ENCODE results near the gene PIWIL4. TPM values are rescaled to one million over a fixed set of nuclear protein-coding genes. Genes with fewer than 3 reads are reported as not detected.

Gene PIWIL4
- total RNA-seq, 6 experiments from 2014 or later: 0.12 to 0.43 (median 0.28) TPM

DNA sequence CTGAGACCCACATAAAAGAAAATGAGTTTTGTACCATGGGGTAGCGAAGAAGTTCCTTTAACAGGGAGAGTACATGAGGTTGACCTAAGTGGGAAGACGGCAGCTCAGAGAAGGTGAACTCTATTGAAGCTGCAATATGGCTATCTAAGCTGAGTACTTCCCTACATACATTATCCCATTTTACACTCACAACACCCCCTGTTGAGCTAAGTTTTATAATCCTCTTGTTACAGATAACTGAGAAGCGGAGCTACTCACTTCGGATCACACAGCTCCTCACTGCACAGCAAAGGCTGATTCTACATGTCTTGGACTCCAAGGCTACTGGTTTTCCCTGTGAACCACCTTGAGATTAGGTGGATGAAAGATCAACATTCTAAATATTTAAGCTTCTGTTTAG is 8.2 kb upstream of the PIWIL4 start:
- Mint-ChIP-seq H3K27me3 (ENCODE audit: insufficient read depth) (peaks cover 3% of the 10 kb centered on the region; the same call in 1 of the 2 replicates), H3K36me3 (ENCODE audit: low read depth) (no peaks in the 10 kb centered on the region), H3K4me3 (no peak overlapping the region), H3K4me1 (ENCODE audit: low read depth) (peaks cover 62% of the 10 kb centered on the region), H3K27ac (no peak overlapping the region), H3K9me3 (no peaks in the 10 kb centered on the region)
- TF ChIP-seq, protein P1, sequence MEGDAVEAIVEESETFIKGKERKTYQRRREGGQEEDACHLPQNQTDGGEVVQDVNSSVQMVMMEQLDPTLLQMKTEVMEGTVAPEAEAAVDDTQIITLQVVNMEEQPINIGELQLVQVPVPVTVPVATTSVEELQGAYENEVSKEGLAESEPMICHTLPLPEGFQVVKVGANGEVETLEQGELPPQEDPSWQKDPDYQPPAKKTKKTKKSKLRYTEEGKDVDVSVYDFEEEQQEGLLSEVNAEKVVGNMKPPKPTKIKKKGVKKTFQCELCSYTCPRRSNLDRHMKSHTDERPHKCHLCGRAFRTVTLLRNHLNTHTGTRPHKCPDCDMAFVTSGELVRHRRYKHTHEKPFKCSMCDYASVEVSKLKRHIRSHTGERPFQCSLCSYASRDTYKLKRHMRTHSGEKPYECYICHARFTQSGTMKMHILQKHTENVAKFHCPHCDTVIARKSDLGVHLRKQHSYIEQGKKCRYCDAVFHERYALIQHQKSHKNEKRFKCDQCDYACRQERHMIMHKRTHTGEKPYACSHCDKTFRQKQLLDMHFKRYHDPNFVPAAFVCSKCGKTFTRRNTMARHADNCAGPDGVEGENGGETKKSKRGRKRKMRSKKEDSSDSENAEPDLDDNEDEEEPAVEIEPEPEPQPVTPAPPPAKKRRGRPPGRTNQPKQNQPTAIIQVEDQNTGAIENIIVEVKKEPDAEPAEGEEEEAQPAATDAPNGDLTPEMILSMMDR (IDR thresholded peaks at IDR 0.05): no peak
- no peak for DNase-seq

DNA sequence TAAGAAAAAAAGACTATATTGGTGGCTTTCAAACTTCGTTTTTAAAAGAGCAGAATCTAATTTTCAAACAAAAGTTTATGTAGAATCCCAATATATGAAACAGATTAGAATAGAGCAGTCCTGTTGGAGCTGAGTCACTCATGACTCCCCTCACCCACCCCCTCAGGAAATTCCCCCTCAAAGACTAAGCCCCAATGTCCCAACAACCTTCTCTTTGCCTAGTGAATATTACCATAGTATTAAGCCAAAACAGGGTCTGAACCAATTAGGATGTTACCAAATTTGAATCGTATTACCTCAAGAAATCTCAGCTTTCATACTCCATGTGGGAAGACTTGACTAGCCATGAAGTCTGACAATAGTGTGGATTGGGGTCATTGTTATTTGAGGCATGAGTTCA is 7.8 kb upstream of the PIWIL4 start:
- Mint-ChIP-seq H3K27ac (no peak overlapping the region), H3K9me3 (no peaks in the 10 kb centered on the region), H3K27me3 (ENCODE audit: insufficient read depth) (peaks cover 3% of the 10 kb centered on the region; the same call in 1 of the 2 replicates), H3K36me3 (ENCODE audit: low read depth) (no peaks in the 10 kb centered on the region), H3K4me1 (ENCODE audit: low read depth) (peaks cover 66% of the 10 kb centered on the region), H3K4me3 (no peak overlapping the region)
- DNase-seq: no peak
- TF ChIP-seq, protein P1 (IDR thresholded peaks at IDR 0.05): no peak

DNA sequence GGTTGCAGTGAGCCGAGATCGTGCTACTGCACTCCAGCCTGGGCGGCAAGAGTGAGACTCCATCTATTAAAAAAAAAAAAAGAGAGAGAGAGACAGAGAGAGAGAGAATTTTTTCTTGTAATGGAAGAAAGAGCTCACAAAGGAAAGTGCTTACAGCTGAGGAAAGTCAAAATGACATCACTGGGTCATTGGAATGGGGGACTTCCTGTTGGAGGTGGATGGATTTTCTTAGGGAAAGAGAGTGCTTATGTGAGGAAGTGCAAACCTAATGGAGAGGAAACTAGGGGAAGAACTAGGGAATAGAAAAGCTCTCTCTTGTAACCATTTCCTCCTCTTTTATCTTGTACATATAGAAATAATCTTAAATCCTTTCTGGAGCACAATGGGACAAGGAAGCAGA is 6.3 kb upstream of the PIWIL4 start:
- DNase-seq: no peak
- TF ChIP-seq, protein P1 (IDR thresholded peaks at IDR 0.05): no peak
- H3K9me3 Mint-ChIP-seq: no peaks in the 10 kb centered on the region
- H3K4me3 Mint-ChIP-seq: no peak overlapping the region
- H3K4me1 Mint-ChIP-seq (ENCODE audit: low read depth): peaks cover 68% of the 10 kb centered on the region
- H3K36me3 Mint-ChIP-seq (ENCODE audit: low read depth): no peaks in the 10 kb centered on the region
- no peak overlapping the region for H3K27ac Mint-ChIP-seq
- peaks cover 2% of the 10 kb centered on the region; the same call in 1 of the 2 replicates for H3K27me3 Mint-ChIP-seq (ENCODE audit: insufficient read depth)

DNA sequence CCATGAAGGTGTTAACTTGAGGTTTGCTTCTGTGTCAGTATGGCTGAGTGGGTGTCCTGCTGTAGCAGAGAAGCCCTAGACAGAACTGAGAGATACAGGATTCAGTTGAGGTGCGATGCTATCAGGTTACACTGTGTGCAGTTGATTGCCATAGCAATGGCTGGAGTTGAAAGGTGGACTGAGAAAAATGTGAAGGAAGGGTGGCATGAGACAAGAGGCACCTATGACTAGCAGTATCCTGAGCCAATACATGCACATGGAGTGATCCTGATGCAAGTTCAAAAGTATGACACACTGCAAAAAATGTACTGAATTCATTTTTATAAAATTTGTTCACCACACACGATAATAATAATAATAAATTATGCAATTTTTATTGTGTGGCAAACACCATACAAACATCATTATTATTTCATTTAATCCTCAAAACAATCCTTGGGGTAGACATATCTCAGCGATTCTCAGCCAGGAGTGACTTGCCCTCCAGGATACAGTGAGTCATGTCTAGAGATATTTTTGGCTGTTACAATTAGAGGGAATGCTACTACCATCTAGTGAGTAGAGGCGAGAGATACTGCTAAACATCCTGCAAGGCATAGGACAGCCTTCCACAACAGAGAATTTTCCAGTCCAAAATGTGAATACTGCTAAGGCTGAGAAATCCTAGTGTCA is 3.9 kb upstream of the PIWIL4 start:
- Mint-ChIP-seq H3K9me3 (no peaks in the 10 kb centered on the region), H3K27me3 (ENCODE audit: insufficient read depth) (peaks cover 2% of the 10 kb centered on the region; the same call in 1 of the 2 replicates), H3K4me1 (ENCODE audit: low read depth) (peaks cover 48% of the 10 kb centered on the region), H3K36me3 (ENCODE audit: low read depth) (0 out of 2 replicates have a peak, but pooled peaks cover 4% of the 10 kb centered on the region), H3K4me3 (no peak overlapping the region), H3K27ac (peak overlapping the region; percentile 49)
- TF ChIP-seq, protein P1 (IDR thresholded peaks at IDR 0.05): 0 out of 2 replicates have a peak, but pooled peaks have one; percentile 48
- peak; percentile 78 for DNase-seq

DNA sequence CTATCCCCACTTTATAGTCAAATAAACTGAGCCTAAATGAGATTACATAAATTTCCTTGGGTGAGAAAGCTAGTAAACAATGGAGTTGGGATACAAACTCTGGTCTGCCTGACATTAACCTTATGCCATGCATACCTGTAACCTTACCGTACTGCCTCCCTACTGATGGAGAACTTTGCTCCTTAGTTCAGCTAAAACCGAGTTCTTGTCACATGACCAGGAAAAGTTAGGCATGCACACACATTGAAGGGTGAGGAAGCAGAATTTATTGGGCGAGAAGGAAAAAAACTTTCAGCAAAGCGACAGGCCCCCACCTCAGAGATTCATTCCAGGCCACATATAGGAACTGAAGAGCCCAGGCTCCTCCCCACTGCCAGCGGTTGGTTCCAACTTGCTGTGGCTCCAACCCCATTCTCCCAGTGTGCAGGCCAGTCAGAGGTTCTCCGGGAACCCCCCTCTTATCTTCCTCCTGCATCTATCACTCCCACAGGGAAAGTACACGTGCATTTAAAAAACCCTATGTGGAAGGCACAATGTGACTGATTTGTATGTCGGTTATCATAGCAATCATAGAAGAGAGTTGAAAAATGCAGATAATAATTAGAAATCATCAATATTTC is 3.2 kb upstream of the PIWIL4 start:
- TF ChIP-seq, protein P1 (IDR thresholded peaks at IDR 0.05): no peak
- DNase-seq: no peak
- H3K4me3 Mint-ChIP-seq: no peak overlapping the region
- 0 out of 2 replicates have a peak, but pooled peaks cover 4% of the 10 kb centered on the region for H3K36me3 Mint-ChIP-seq (ENCODE audit: low read depth)
- no peaks in the 10 kb centered on the region for H3K9me3 Mint-ChIP-seq
- H3K27ac Mint-ChIP-seq: no peak overlapping the region
- H3K4me1 Mint-ChIP-seq (ENCODE audit: low read depth): peaks cover 41% of the 10 kb centered on the region
- peaks cover 2% of the 10 kb centered on the region; the same call in 1 of the 2 replicates for H3K27me3 Mint-ChIP-seq (ENCODE audit: insufficient read depth)
